BE2C (cell line): ENCODE results near the gene PANX2.
A peak's percentile ranks its signal among the peaks of the same experiment; 100 is the strongest.
"Not testable (repeated sequence)": the region's sequence is repeated elsewhere in the genome, so short reads cannot be mapped to it uniquely, and the experiment has no call there.

ENCODE experiments used
- DNase-seq: peaks from one replicate; pipeline ENCODE4 v3.0.0-alpha.2; 2020
- H3K27me3 ChIP-seq: fragments of 250-450 bp; sonication (Bioruptor Pico); 2 replicates; pipeline ENCODE4 v1.5.1; 2020; ENCODE audit warnings: mild to moderate bottlenecking
- H3K36me3 ChIP-seq: fragments of 250-450 bp; sonication (Bioruptor Pico); 2 replicates; pipeline ENCODE4 v1.5.1; 2020; ENCODE audit warnings: mild to moderate bottlenecking
- H3K4me1 ChIP-seq: fragments of 250-450 bp; sonication (Bioruptor Pico); 2 replicates; pipeline ENCODE4 v1.5.1; 2020
- H3K4me3 ChIP-seq: 2 replicates; pipeline ENCODE4 v1.5.1; 2011; ENCODE audit warnings: low read depth, low read length
- H3K9me3 ChIP-seq: fragments of 250-450 bp; sonication (Bioruptor Pico); 2 replicates; pipeline ENCODE4 v1.5.1; 2020
- TF ChIP-seq, protein P1 (sequence below): IDR thresholded peaks from 2 replicates; pipeline ENCODE4 v1.5.1; 2012; ENCODE audit warnings: mild to moderate bottlenecking, low read depth, low read length

Gene PANX2

DNA sequence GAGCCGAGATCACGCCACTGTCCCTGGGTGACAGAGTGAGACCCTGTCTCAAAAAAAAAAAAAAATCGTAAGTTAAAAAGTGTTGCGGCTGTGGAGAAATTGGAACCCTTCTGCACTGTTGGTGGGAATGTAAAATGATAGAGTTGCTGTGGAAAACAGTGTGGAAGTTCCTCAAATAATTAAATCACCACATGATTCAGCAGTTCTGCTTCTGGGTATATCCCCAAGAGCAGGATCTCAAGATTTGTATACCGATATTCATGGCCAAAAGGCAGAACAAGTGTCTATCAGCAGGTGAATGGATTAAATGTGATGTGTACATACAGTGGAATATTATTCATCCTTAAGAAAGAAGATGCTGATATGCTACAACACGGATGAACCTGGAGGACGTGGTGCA, 34.0 kb downstream of the PANX2 start:
- no peak overlapping the region for H3K4me3 ChIP-seq
- no peaks in the 10 kb centered on the region for H3K27me3 ChIP-seq
- H3K36me3 ChIP-seq, result peaks cover 41% of the 10 kb centered on the region
- no peaks in the 10 kb centered on the region for H3K9me3 ChIP-seq
- peaks cover 6% of the 10 kb centered on the region for H3K4me1 ChIP-seq
- TF ChIP-seq, protein P1, sequence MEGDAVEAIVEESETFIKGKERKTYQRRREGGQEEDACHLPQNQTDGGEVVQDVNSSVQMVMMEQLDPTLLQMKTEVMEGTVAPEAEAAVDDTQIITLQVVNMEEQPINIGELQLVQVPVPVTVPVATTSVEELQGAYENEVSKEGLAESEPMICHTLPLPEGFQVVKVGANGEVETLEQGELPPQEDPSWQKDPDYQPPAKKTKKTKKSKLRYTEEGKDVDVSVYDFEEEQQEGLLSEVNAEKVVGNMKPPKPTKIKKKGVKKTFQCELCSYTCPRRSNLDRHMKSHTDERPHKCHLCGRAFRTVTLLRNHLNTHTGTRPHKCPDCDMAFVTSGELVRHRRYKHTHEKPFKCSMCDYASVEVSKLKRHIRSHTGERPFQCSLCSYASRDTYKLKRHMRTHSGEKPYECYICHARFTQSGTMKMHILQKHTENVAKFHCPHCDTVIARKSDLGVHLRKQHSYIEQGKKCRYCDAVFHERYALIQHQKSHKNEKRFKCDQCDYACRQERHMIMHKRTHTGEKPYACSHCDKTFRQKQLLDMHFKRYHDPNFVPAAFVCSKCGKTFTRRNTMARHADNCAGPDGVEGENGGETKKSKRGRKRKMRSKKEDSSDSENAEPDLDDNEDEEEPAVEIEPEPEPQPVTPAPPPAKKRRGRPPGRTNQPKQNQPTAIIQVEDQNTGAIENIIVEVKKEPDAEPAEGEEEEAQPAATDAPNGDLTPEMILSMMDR, result no peak
- no peak for DNase-seq

DNA sequence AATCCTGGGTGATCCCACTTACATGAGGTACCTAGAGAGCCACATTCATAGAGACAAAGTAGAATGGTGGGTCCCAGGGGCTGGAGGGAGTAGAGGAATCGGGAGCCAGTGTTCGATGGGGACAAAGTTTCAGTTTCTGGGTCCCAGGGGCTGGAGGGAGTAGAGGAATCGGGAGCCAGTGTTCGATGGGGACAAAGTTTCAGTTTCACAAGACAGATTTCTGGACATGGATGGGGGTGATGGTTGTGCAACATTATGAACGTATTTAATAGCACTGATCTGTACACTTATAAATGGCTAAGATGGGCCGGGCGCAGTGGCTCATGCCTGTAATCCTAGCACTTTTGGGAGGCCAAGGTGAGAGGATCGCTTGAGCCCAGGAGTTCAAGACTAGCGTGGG, 34.5 kb downstream of the PANX2 start:
- not testable (repeated sequence) for H3K4me1 ChIP-seq, DNase-seq
- peaks cover 42% of the 10 kb centered on the region for H3K36me3 ChIP-seq

DNA sequence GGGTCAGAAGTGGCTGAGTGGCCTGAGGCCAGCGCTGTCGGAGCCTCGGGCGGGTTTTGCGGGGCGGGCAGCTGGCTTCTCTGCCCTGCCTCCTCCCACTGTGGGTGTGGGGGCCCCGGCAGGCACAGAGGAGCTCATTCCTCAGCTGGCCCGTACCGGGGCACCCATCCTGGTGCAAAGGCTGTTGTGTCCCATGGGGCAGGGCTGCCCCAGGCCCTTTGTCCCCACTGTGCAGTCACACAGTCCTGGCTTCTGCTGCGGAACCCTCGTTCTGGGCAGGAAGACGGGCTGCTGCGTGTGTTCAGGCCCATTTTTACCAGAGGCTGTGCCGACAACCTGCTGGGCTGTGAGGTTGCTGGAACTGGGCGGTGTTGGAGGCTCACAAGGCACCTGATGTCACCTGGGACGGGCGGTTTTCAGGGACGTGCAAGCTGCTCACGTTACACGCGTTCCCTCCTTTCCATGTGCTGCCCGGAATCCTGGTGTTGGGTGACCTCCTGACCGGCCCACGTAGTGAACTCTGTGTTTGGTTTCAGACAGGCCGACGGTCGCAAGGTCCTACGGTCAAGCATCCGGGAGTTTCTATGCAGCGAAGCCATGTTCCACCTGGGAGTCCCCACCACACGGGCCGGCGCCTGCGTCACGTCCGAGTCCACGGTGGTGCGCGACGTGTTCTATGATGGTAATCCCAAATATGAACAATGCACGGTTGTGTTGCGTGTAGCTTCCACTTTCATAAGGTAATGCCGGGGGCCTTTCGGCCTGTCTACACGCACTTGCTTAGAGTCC, 35.4 kb downstream of the PANX2 start:
- H3K4me3 ChIP-seq, result no peak overlapping the region
- H3K36me3 ChIP-seq, result peaks cover 49% of the 10 kb centered on the region
- H3K27me3 ChIP-seq, result no peaks in the 10 kb centered on the region
- H3K9me3 ChIP-seq, result no peaks in the 10 kb centered on the region
- no peak for DNase-seq
- H3K4me1 ChIP-seq, result peaks cover 6% of the 10 kb centered on the region
- TF ChIP-seq, protein P1, result no peak

More for the DNA sequence above, 34.5 kb downstream of the PANX2 start:
- H3K9me3 ChIP-seq, H3K27me3 ChIP-seq, H3K4me3 ChIP-seq: not testable (repeated sequence)

DNA sequence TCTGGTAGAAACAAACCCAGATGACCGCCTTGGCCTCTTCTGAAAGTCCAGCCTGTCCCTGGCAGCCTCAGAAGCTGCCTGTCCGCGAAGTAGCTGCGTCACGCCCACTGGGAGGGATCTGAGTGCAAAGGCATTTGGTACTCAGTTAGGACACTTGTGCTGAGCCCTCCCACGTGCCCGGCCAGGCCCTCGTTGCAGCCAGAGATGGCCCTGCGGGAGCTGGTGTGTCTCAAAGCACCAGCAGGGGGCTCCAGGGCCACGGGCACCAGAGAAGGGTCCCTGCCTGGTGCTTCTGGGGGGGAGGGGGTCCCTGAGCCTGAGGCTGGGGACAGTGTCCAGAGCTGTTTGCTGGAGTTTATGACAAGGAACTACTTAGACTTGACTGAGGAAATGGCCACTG, 36.1 kb downstream of the PANX2 start:
- H3K4me1 ChIP-seq, result peaks cover 6% of the 10 kb centered on the region
- TF ChIP-seq, protein P1, result peak; percentile 71
- no peak overlapping the region for H3K4me3 ChIP-seq
- H3K27me3 ChIP-seq, result no peaks in the 10 kb centered on the region
- peaks cover 55% of the 10 kb centered on the region for H3K36me3 ChIP-seq
- peak; percentile 77 for DNase-seq
- H3K9me3 ChIP-seq, result no peaks in the 10 kb centered on the region

DNA sequence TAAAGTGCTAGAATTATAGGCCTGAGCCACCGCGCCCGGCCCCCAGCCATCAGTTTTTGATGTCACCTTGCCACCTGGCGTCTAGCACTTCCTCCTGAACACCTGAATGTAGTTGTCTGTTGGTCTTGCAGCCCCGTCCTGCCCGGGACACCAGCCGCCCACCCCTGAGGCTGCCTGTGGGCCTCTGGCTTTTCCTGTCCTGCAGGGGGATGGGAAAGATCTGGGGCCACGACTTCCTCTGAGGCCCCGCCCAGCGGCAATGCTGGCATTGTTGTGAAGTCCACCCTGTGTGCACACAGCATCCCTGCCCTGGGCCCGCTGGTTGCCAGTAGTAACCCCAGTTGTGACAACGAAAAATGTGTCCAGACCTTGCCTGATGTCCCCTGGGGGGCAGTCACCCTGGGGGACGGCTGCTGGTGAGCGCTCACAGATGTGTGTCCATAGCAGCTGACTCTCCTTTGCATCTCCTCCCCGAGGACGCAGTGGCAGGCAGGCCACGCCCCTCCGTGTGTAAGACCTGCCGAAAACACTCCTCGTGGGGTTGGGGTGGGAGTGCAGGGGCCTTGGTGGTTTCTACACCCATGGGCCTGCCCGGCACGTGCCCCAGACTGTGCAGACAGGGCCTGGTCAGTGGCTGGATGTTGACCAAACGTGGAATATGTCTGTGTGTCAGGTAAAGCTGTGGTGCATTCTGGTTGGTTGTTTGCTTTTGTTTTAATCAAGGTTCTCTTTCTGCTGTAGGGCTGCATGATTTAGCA, 37.0 kb downstream of the PANX2 start:
- H3K9me3 ChIP-seq, result no peaks in the 10 kb centered on the region
- no peak overlapping the region for H3K4me3 ChIP-seq
- DNase-seq, result peak; percentile 67
- TF ChIP-seq, protein P1, result no peak
- H3K4me1 ChIP-seq, result peaks cover 6% of the 10 kb centered on the region
- no peaks in the 10 kb centered on the region for H3K27me3 ChIP-seq
- H3K36me3 ChIP-seq, result peaks cover 59% of the 10 kb centered on the region

DNA sequence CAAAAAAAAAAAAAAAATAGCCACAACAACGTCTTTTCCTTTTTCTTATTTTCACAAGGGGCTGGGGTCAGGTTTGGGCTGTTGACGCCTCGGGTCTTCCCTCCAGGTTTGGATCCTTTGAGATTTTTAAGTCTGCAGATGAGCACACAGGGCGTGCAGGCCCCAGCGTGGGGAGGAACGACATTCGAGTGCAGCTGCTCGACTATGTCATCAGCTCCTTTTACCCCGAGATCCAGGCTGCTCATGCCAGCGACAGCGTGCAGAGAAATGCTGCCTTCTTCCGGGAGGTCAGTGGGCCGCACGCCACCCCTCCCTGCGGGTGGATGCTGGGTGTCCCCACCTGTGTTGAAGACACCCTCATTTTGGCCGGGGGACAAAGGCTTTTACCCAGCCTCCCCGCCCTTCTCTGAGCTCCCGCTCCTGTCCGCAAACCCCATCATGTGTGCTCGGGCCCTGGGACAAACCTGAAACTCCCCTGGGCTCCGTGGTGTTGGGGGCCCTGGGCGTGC, 38.0 kb downstream of the PANX2 start:
- TF ChIP-seq, protein P1, result no peak
- Histone ChIP-seq H3K4me1 (peaks cover 6% of the 10 kb centered on the region), H3K9me3 (no peaks in the 10 kb centered on the region), H3K36me3 (peaks cover 56% of the 10 kb centered on the region), H3K27me3 (no peaks in the 10 kb centered on the region), H3K4me3 (no peak overlapping the region)
- DNase-seq, result no peak
